Limb (tissue), 2 donors: ENCODE measurements around the gene CTR9.

ENCODE experiments used
- DNase-seq, 2 donors: peaks; one replicate each; pipeline ENCODE4 v3.0.0-alpha.2; 2016; ENCODE audit errors: extremely low spot score in 2 of 2

CTR9 gene

GRCh38 chr11:10780040-10780439 is 29.0 kb downstream of the CTR9 start:
- DNase-seq = no peak

GRCh38 chr11:10784232-10785145 is 33.4 kb downstream of the CTR9 start:
- peak; percentile 37 to 38 for DNase-seq

GRCh38 chr11:10785146-10785474 is 34.1 kb downstream of the CTR9 start:
- DNase-seq = no peak

GRCh38 chr11:10786451-10786850 is 35.4 kb downstream of the CTR9 start:
- no peak for DNase-seq

GRCh38 chr11:10792385-10793068 is 41.5 kb downstream of the CTR9 start:
- peak; percentile 40 to 82 for DNase-seq

GRCh38 chr11:10793470-10794255 is 42.6 kb downstream of the CTR9 start:
- no peak for DNase-seq

GRCh38 chr11:10796191-10796590 is 45.1 kb downstream of the CTR9 start:
- DNase-seq = no peak

- DNase-seq = no peak
These were observed 46.0 kb downstream of the CTR9 start for GRCh38 chr11:10797001-10797400.

GRCh38 chr11:10797531-10797930 is 46.5 kb downstream of the CTR9 start:
- no peak for DNase-seq

- DNase-seq = no peak
These were observed 47.4 kb downstream of the CTR9 start for GRCh38 chr11:10798330-10798928.

GRCh38 chr11:10800292-10800691 is 49.2 kb downstream of the CTR9 start:
- DNase-seq = no peak

GRCh38 chr11:10803676-10804075 is 52.6 kb downstream of the CTR9 start:
- DNase-seq = no peak

- DNase-seq = no peak
These were observed 54.7 kb downstream of the CTR9 start for GRCh38 chr11:10805741-10806140.

GRCh38 chr11:10806206-10806605 is 55.2 kb downstream of the CTR9 start:
- no peak for DNase-seq

- DNase-seq = peak; percentile 32 to 83
These were observed 56.6 kb downstream of the CTR9 start for GRCh38 chr11:10807493-10808234.

GRCh38 chr11:10808235-10808552 is 57.1 kb downstream of the CTR9 start:
- no peak for DNase-seq

GRCh38 chr11:10808553-10809372 is 57.7 kb downstream of the CTR9 start, which contains the start of gene EIF4G2:
EIF4G2 (minus strand) TSS chr11:10808926.
- peak; percentile 99 for DNase-seq

GRCh38 chr11:10809373-10810160 is 58.5 kb downstream of the CTR9 start:
- peak in 1 of 2 donors; percentile 44 for DNase-seq

- DNase-seq = no peak
These were observed 62.9 kb downstream of the CTR9 start for GRCh38 chr11:10813945-10814344.
